ENCODE measurements around the gene OPCML.

GRCh38 chr11:133362156-133362555, 170.1 kb downstream of the OPCML start:
- TF ChIP-seq EZH2 (IDR thresholded peaks at IDR 0.05; ENCODE audit: low read length, unreplicated experiment) (no peak), CTCF (conservative IDR thresholded peaks at IDR 0.05; ENCODE audit: low read depth, low read length) (no peak)

Measured in PC-3 (cell line).